H4 (cell line): ENCODE data around the gene SEMG1. TPM values are rescaled to one million over a fixed set of nuclear protein-coding genes. Genes with fewer than 3 reads are reported as not detected.

Experiments
- DNase-seq: peaks from one replicate; pipeline ENCODE4 v3.0.0-alpha.2; 2015; ENCODE audit warnings: low spot score
- total RNA-seq: library from RNA; depleted of rRNA; stranded (reverse); fragments of >200 nt; shearing (Covaris generic); gene quantifications from 2 replicates; pipeline ENCODE4 v1.2.3, GENCODE V29; 2014; rRNA removed

The SEMG1 gene
- total RNA-seq = not detected in 2 replicates

GRCh38 chr20:45206725-45207124 lies at the start of gene SEMG1:
SEMG1 (plus strand) TSS chr20:45207033; CDS start chr20:45207054, 21 bp downstream.
- no peak for DNase-seq

GRCh38 chr20:45157962-45158361 lies 48.9 kb upstream of the SEMG1 start:
- peak; percentile 53 for DNase-seq

GRCh38 chr20:45163083-45163803 lies 43.6 kb upstream of the SEMG1 start:
- no peak for DNase-seq

- DNase-seq = no peak
Measured at GRCh38 chr20:45164906-45165305, 41.9 kb upstream of the SEMG1 start.

GRCh38 chr20:45173522-45173921 lies 33.3 kb upstream of the SEMG1 start:
- no peak for DNase-seq

- DNase-seq = peak; percentile 42
Measured at GRCh38 chr20:45174434-45175364, 32.1 kb upstream of the SEMG1 start, which contains the start of gene PI3. PI3 (plus strand) TSS chr20:45174902; CDS start chr20:45174923, 21 bp downstream.

- DNase-seq = no peak
Measured at GRCh38 chr20:45176526-45177267, 30.1 kb upstream of the SEMG1 start.

GRCh38 chr20:45179166-45179565 lies 27.7 kb upstream of the SEMG1 start:
- no peak for DNase-seq

- no peak for DNase-seq
Measured at GRCh38 chr20:45181639-45182038, 25.2 kb upstream of the SEMG1 start.

GRCh38 chr20:45183084-45183483 lies 23.7 kb upstream of the SEMG1 start:
- DNase-seq = no peak

GRCh38 chr20:45187693-45188092 lies 19.1 kb upstream of the SEMG1 start:
- DNase-seq = no peak

GRCh38 chr20:45189067-45189609 lies 17.7 kb upstream of the SEMG1 start:
- no peak for DNase-seq

- DNase-seq = no peak
Measured at GRCh38 chr20:45189861-45190260, 17.0 kb upstream of the SEMG1 start.

GRCh38 chr20:45191926-45192325 lies 14.9 kb upstream of the SEMG1 start:
- DNase-seq = no peak

GRCh38 chr20:45193331-45193730 lies 13.5 kb upstream of the SEMG1 start:
- DNase-seq = no peak

GRCh38 chr20:45209924-45210323 lies 3.1 kb downstream of the SEMG1 start:
- DNase-seq = no peak

- DNase-seq = no peak
Measured at GRCh38 chr20:45211569-45212474, 5.0 kb downstream of the SEMG1 start.

- no peak for DNase-seq
Measured at GRCh38 chr20:45212836-45213235, 6.0 kb downstream of the SEMG1 start.

GRCh38 chr20:45218124-45218523 lies 11.3 kb downstream of the SEMG1 start:
- DNase-seq = no peak

- no peak for DNase-seq
Measured at GRCh38 chr20:45218636-45219035, 11.8 kb downstream of the SEMG1 start.

- no peak for DNase-seq
Measured at GRCh38 chr20:45221076-45221475, 14.2 kb downstream of the SEMG1 start, which contains the start of gene SEMG2. SEMG2 (plus strand) TSS chr20:45221373; CDS start chr20:45221390, 17 bp downstream.
